Kidney (tissue), 14 donors: ENCODE results near the gene TTLL5. TPM values are rescaled to one million over a fixed set of nuclear protein-coding genes. Genes with fewer than 3 reads are reported as not detected.

Source experiments
- DNase-seq, 5 donors: peaks; one replicate each; pipeline ENCODE4 v3.0.0-alpha.2; 2013 to 2020
- FAIRE-seq: peaks from 2 replicates; lab custom pipeline; 2012; peaks lifted over from hg19 to GRCh38; lab: Jason Lieb, UNC
- H3K27ac ChIP-seq, 2 donors: one replicate each; pipeline ENCODE4 v1.7.0; 2013; ENCODE audit warnings: low read depth in 2 of 2, low read length in 2 of 2, inconsistent platforms in 1 of 2
- H3K27me3 ChIP-seq: one replicate; pipeline ENCODE4 v1.7.1; 2013; ENCODE audit warnings: low read length, inconsistent platforms; ENCODE audit not compliant: control insufficient read depth, insufficient read depth
- H3K36me3 ChIP-seq, 3 donors: one replicate each; pipeline versions ENCODE4 v1.7.0 to v1.7.1; 2013; ENCODE audit warnings: low read length in 3 of 3, control low read depth in 1 of 3, inconsistent platforms in 1 of 3; ENCODE audit not compliant: insufficient read depth in 3 of 3, control insufficient read depth in 2 of 3
- H3K4me1 ChIP-seq, 3 donors: one replicate each; pipeline versions ENCODE4 v1.7.0 to v1.7.1; 2013; ENCODE audit warnings: low read length in 3 of 3, inconsistent platforms in 1 of 3, low read depth in 1 of 3; ENCODE audit not compliant: control insufficient read depth in 2 of 3, insufficient read depth in 2 of 3
- H3K4me3 ChIP-seq, 3 donors: one replicate each; pipeline versions ENCODE4 v1.7.0 to v1.8.1; 2013; ENCODE audit warnings: low read length in 3 of 3, control low read depth in 1 of 3, inconsistent platforms in 1 of 3
- H3K9ac ChIP-seq, 3 donors: one replicate each; pipeline versions ENCODE4 v1.7.0 to v1.7.1; 2013; ENCODE audit warnings: low read length in 3 of 3, control low read depth in 1 of 3, inconsistent platforms in 1 of 3
- H3K9me3 ChIP-seq, 3 donors: one replicate each; pipeline versions ENCODE4 v1.7.0 to v1.7.1; 2013; ENCODE audit warnings: low read length in 3 of 3, control low read depth in 1 of 3, inconsistent platforms in 1 of 3; ENCODE audit not compliant: control insufficient read depth in 2 of 3, insufficient read depth in 1 of 3
- CTCF ChIP-seq: IDR thresholded peaks from 3 replicates; pipeline ENCODE4 v1.5.1; 2012; ENCODE audit warnings: mild to moderate bottlenecking, moderate library complexity, borderline replicate concordance; ENCODE audit not compliant: insufficient read depth; ENCODE audit errors: extremely low read depth
- intact Hi-C: fragments of 100-400 bp; cut with DNase I; formaldehyde crosslinking; loops from one replicate; pipeline ENCODE4 v1.11.1; 2022
- polyA plus RNA-seq: library from polyadenylated mRNA; stranded (reverse); fragments of 350-450 nt; fragmentation: Illumina TruSeq; extraction: RNeasy Lipid Tissue Mini Kit (QIAGEN cat#74804); gene quantifications from one replicate; pipeline ENCODE4 v1.2.3, GENCODE V29; 2014; ENCODE audit warnings: low read depth, low replicate concordance; ENCODE audit not compliant: insufficient read depth
- total RNA-seq: library from RNA; stranded (reverse); fragmentation: NEBNext Ultra II Directional; extraction: Animal tissue kit (Norgen Biotek cat#: 25700); gene quantifications from one replicate; pipeline ENCODE4 v1.2.1, GENCODE V29; 2021
- donor health status: control.
- donor health status: control.
- donor health status: control.
- donor health status: control.
- donor health status: control.
- donor health status: DM: yes; HTN: yes; CAD: no.
- donor health status: Normal renal cell carcinoma (clear cell type).

TTLL5 gene
- total and polyA plus RNA-seq, 2 donors from 2014 or later: 16.8 to 37.2 TPM

DNA sequence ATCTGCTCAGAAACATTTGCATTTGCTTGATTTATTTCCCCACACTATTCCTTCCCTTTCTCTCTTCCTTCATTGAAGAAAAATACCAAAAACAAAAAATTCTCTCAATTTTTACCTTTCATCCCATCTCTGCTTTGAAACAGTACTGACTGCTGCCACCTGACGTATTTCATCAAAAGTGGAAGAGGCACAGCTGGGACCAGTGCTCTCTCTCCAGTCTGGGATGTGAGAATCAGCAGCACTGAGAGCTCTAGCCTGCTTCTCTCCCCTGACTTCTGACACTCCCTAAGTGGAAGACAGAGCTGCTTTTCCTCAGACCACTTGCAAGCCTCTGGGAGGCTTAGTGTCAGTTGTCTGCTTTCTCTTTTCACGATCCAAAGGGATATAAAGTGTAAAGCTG lies 36.9 kb downstream of the TTLL5 start:
- Histone ChIP-seq H3K36me3 (peaks cover 4 to 12% (median 9%) of the 10 kb centered on the region in 3 donors), H3K4me1 (no peaks in the 10 kb centered on the region), H3K4me3 (no peak overlapping the region), H3K9ac (no peak overlapping the region), H3K9me3 (no peaks in the 10 kb centered on the region), H3K27ac (no peak overlapping the region), H3K27me3 (no peaks in the 10 kb centered on the region)
- DNase-seq: no peak
- TF ChIP-seq CTCF: no peak
- no peak for FAIRE-seq
- intact Hi-C loops: no loop called here

- no peak overlapping the region for H3K4me3 ChIP-seq
- no peak for TF ChIP-seq CTCF
- no peak for DNase-seq
- peaks cover 4 to 12% (median 11%) of the 10 kb centered on the region in 3 donors for H3K36me3 ChIP-seq
- intact Hi-C loops: no loop called here
- H3K9me3 ChIP-seq: no peaks in the 10 kb centered on the region
- H3K27ac ChIP-seq: no peak overlapping the region
- H3K4me1 ChIP-seq: no peaks in the 10 kb centered on the region
- no peaks in the 10 kb centered on the region for H3K27me3 ChIP-seq
- no peak overlapping the region for H3K9ac ChIP-seq
- FAIRE-seq: no peak
Measured at GRCh38 chr14:75699331-75699730, 38.3 kb downstream of the TTLL5 start.

- FAIRE-seq: no peak
- H3K27me3 ChIP-seq: no peaks in the 10 kb centered on the region
- no peak overlapping the region for H3K4me3 ChIP-seq
- DNase-seq: no peak
- no peak overlapping the region for H3K27ac ChIP-seq
- no peak for TF ChIP-seq CTCF
- H3K4me1 ChIP-seq: no peaks in the 10 kb centered on the region
- peaks cover 4 to 12% (median 11%) of the 10 kb centered on the region in 3 donors for H3K36me3 ChIP-seq
- H3K9me3 ChIP-seq: no peaks in the 10 kb centered on the region
- H3K9ac ChIP-seq: no peak overlapping the region
- intact Hi-C loops: no loop called here
Measured at GRCh38 chr14:75700295-75700694, 39.2 kb downstream of the TTLL5 start.

GRCh38 chr14:75702122-75702521 lies 41.1 kb downstream of the TTLL5 start:
- no peak for TF ChIP-seq CTCF
- Histone ChIP-seq H3K27ac (no peak overlapping the region), H3K27me3 (no peaks in the 10 kb centered on the region), H3K9me3 (no peaks in the 10 kb centered on the region), H3K36me3 (peaks cover 4 to 16% (median 11%) of the 10 kb centered on the region in 3 donors), H3K9ac (no peak overlapping the region), H3K4me3 (no peak overlapping the region), H3K4me1 (no peaks in the 10 kb centered on the region)
- DNase-seq (no peak), FAIRE-seq (no peak)
- intact Hi-C loops: no loop called here
